ENCODE results near the gene PTPRN2.

PTPRN2 gene

GRCh38 chr7:157522954-157523353 is 1064.7 kb downstream of the PTPRN2 start:
- DNase-seq (ENCODE audit: low read depth in 2 of 2), result no peak

GRCh38 chr7:157522189-157522588 is 1065.4 kb downstream of the PTPRN2 start:
- DNase-seq (ENCODE audit: low read depth in 2 of 2), result no peak

- DNase-seq (ENCODE audit: low read depth in 2 of 2), result no peak
Measured at GRCh38 chr7:157521752-157522151, 1065.9 kb downstream of the PTPRN2 start.

- DNase-seq (ENCODE audit: low read depth in 2 of 2), result no peak
Measured at GRCh38 chr7:157521061-157521731, 1066.4 kb downstream of the PTPRN2 start.

- DNase-seq (ENCODE audit: low read depth in 2 of 2), result no peak
Measured at GRCh38 chr7:157520249-157520648, 1067.4 kb downstream of the PTPRN2 start.

GRCh38 chr7:157519798-157520244 is 1067.8 kb downstream of the PTPRN2 start:
- DNase-seq (ENCODE audit: low read depth in 2 of 2), result no peak

- DNase-seq (ENCODE audit: low read depth in 2 of 2), result no peak
Measured at GRCh38 chr7:157519246-157519645, 1068.4 kb downstream of the PTPRN2 start.

GRCh38 chr7:157518514-157519175 is 1069.0 kb downstream of the PTPRN2 start:
- no peak for DNase-seq (ENCODE audit: low read depth in 2 of 2)

- no peak for DNase-seq (ENCODE audit: low read depth in 2 of 2)
Measured at GRCh38 chr7:157517782-157518513, 1069.7 kb downstream of the PTPRN2 start.

- no peak for DNase-seq (ENCODE audit: low read depth in 2 of 2)
Measured at GRCh38 chr7:157516911-157517781, 1070.5 kb downstream of the PTPRN2 start.

GRCh38 chr7:157516311-157516710 is 1071.3 kb downstream of the PTPRN2 start:
- no peak for DNase-seq (ENCODE audit: low read depth in 2 of 2)

- no peak for DNase-seq (ENCODE audit: low read depth in 2 of 2)
Measured at GRCh38 chr7:157515342-157516041, 1072.1 kb downstream of the PTPRN2 start.

GRCh38 chr7:157514746-157515145 is 1072.9 kb downstream of the PTPRN2 start:
- no peak for DNase-seq (ENCODE audit: low read depth in 2 of 2)

- no peak for DNase-seq (ENCODE audit: low read depth in 2 of 2)
Measured at GRCh38 chr7:157514306-157514705, 1073.3 kb downstream of the PTPRN2 start.

- no peak for DNase-seq (ENCODE audit: low read depth in 2 of 2)
Measured at GRCh38 chr7:157513682-157514081, 1073.9 kb downstream of the PTPRN2 start.

- no peak for DNase-seq (ENCODE audit: low read depth in 2 of 2)
Measured at GRCh38 chr7:157513162-157513621, 1074.4 kb downstream of the PTPRN2 start.

GRCh38 chr7:157509226-157509625 is 1078.4 kb downstream of the PTPRN2 start:
- no peak for DNase-seq (ENCODE audit: low read depth in 2 of 2)

GRCh38 chr7:157508477-157508881 is 1079.1 kb downstream of the PTPRN2 start:
- DNase-seq (ENCODE audit: low read depth in 2 of 2), result no peak

- no peak for DNase-seq (ENCODE audit: low read depth in 2 of 2)
Measured at GRCh38 chr7:157507987-157508386, 1079.6 kb downstream of the PTPRN2 start.

- no peak for DNase-seq (ENCODE audit: low read depth in 2 of 2)
Measured at GRCh38 chr7:157506268-157506667, 1081.4 kb downstream of the PTPRN2 start.

GRCh38 chr7:157505646-157506045 is 1082.0 kb downstream of the PTPRN2 start:
- no peak for DNase-seq (ENCODE audit: low read depth in 2 of 2)
